Measurements from ENCODE around the gene NOP56. TPM values are rescaled to one million over a fixed set of nuclear protein-coding genes. Genes with fewer than 3 reads are reported as not detected.
"Not testable (repeated sequence)": the region's sequence is repeated elsewhere in the genome, so short reads cannot be mapped to it uniquely, and the experiment has no call there.

NOP56 gene
- polyA plus RNA-seq, 1 experiment = 131 TPM

GRCh38 chr20:2671977-2672376, 19.5 kb downstream of the NOP56 start:
- Histone ChIP-seq H3K36me3 (ENCODE audit: control insufficient read depth, insufficient read depth, low read length) (no peaks in the 10 kb centered on the region), H3K4me3 (ENCODE audit: low read depth, low read length) (no peak overlapping the region), H3K27me3 (ENCODE audit: control insufficient read depth, insufficient read depth, low read length) (peaks cover 4% of the 10 kb centered on the region; the same call in 1 of the 2 replicates)
- ChIA-PET POLR2A (no interaction called here), CTCF (interaction anchor here (1.5 kb wide), 1 partner anchor 69 kb away, joined by 3 read pairs; no protein-coding TSS in a partner anchor)
- DNase-seq (ENCODE audit: low read depth) = no peak
- peak; percentile 12; the same call in 1 of the 2 replicates for TF ChIP-seq CTCF (IDR thresholded peaks at IDR 0.05; ENCODE audit: insufficient read depth, low read depth, low read length)

- no peak for DNase-seq (ENCODE audit: low read depth)
- ChIA-PET CTCF (interaction anchor here (1.5 kb wide), 1 partner anchor 68 kb away, joined by 3 read pairs; no protein-coding TSS in a partner anchor), POLR2A (no interaction called here)
- TF ChIP-seq CTCF (IDR thresholded peaks at IDR 0.05; ENCODE audit: insufficient read depth, low read depth, low read length) = no peak
- H3K27me3 ChIP-seq (ENCODE audit: control insufficient read depth, insufficient read depth, low read length) = peaks cover 5% of the 10 kb centered on the region; the same call in 1 of the 2 replicates
- H3K4me3 ChIP-seq (ENCODE audit: low read depth, low read length) = no peak overlapping the region
- no peaks in the 10 kb centered on the region for H3K36me3 ChIP-seq (ENCODE audit: control insufficient read depth, insufficient read depth, low read length)
Measured at GRCh38 chr20:2672446-2672845, 20.0 kb downstream of the NOP56 start.

DNA sequence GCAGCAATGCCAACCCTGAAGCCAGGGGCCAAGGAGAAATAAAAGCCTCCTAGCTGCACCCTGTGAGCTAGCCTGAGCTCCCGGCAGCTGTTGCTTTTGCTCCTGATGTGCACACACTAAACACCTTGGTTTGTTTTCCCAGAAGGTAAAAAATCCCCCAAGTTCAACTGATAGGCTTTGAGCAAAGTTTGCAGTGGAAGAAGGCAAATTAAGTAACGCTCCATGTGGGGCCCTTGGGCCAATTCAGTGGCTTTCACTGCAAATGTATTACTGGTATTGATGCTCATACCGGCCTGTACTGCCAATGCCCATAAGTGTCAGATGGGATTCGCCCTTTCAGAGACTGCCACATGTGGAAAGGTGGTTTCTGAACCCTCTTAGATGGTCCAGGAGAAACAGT, 21.0 kb downstream of the NOP56 start:
- CTCF ChIA-PET = interaction anchor here (1.5 kb wide), 1 partner anchor 67 kb away, joined by 3 read pairs; no protein-coding TSS in a partner anchor
- Histone ChIP-seq H3K36me3 (ENCODE audit: control insufficient read depth, insufficient read depth, low read length) (no peaks in the 10 kb centered on the region), H3K27me3 (ENCODE audit: control insufficient read depth, insufficient read depth, low read length) (peaks cover 5% of the 10 kb centered on the region; the same call in 1 of the 2 replicates), H3K4me3 (ENCODE audit: low read depth, low read length) (no peak overlapping the region)
- POLR2A ChIA-PET = no interaction called here
- DNase-seq (ENCODE audit: low read depth) = no peak
- TF ChIP-seq CTCF (IDR thresholded peaks at IDR 0.05; ENCODE audit: insufficient read depth, low read depth, low read length) = no peak

- POLR2A ChIA-PET = interaction anchor here (0.6 kb wide), 1 partner anchor 42 kb away, joined by 12 read pairs; no protein-coding TSS in a partner anchor
- H3K36me3 ChIP-seq (ENCODE audit: control insufficient read depth, insufficient read depth, low read length) = no peaks in the 10 kb centered on the region
- CTCF ChIA-PET = no interaction called here
- H3K27me3 ChIP-seq (ENCODE audit: control insufficient read depth, insufficient read depth, low read length) = peaks cover 8% of the 10 kb centered on the region; the same call in 1 of the 2 replicates
- DNase-seq (ENCODE audit: low read depth) = no peak
- no peak for TF ChIP-seq CTCF (IDR thresholded peaks at IDR 0.05; ENCODE audit: insufficient read depth, low read depth, low read length)
- no peak overlapping the region for H3K4me3 ChIP-seq (ENCODE audit: low read depth, low read length)
Measured at GRCh38 chr20:2680046-2680445, 27.6 kb downstream of the NOP56 start.

DNA sequence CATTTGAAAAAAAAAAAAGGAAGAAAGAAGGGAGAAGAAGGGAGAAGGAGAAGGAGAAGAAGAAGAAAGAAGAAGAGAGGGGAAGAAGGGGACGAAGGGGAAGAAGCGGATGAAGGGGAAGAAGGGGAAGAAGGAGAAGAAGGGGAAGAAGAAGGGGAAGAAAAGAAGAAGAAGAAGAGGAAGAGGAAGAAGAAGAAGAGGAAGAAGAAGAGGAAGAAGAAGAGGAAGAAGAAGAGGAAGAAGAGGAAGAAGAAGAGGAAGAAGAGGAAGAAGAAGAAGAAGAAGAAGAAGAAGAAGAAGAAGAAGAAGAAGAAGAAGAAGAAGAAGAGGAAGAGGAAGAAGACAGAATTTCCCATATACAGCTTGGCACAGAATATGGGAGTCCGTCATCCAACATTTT, 29.6 kb downstream of the NOP56 start:
- CTCF ChIA-PET = interaction anchor here (0.6 kb wide), 1 partner anchor 15 kb away, joined by 3 read pairs; no protein-coding TSS in a partner anchor
- POLR2A ChIA-PET; H3K4me3 ChIP-seq (ENCODE audit: low read depth, low read length): not testable (repeated sequence)

DNA sequence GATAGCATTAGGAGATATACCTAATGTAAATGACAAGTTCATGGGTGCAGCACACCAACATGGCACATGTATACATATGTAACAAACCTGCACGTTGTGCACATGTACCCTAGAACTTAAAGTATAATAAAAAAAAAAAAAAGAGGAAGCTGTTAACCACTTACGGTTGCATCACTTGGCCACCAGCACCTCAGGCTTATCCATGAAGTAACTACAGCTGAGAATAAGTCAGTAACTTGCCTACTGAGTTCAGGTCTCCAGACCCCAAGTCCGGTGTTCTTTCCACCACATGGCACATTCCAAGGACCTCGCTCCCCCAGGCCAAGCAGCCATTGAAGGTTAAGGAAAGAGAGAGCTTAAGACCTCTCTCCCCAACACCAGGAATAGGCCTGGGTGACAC, 32.4 kb downstream of the NOP56 start:
- H3K36me3 ChIP-seq (ENCODE audit: control insufficient read depth, insufficient read depth, low read length); DNase-seq (ENCODE audit: low read depth); POLR2A ChIA-PET; H3K4me3 ChIP-seq (ENCODE audit: low read depth, low read length); H3K27me3 ChIP-seq (ENCODE audit: control insufficient read depth, insufficient read depth, low read length): not testable (repeated sequence)
- CTCF ChIA-PET = interaction anchor here (1.0 kb wide), 1 partner anchor 59 kb away, joined by 3 read pairs; no protein-coding TSS in a partner anchor

More for the DNA sequence above, 29.6 kb downstream of the NOP56 start:
- DNase-seq (ENCODE audit: low read depth); H3K27me3 ChIP-seq (ENCODE audit: control insufficient read depth, insufficient read depth, low read length); H3K36me3 ChIP-seq (ENCODE audit: control insufficient read depth, insufficient read depth, low read length): not testable (repeated sequence)

Data from BJ (cell line).